ENCODE measurements around the gene AFDN. TPM values are rescaled to one million over a fixed set of nuclear protein-coding genes. Genes with fewer than 3 reads are reported as not detected.

Gene AFDN
- total RNA-seq, 1 donor from 2014 or later: 357 TPM

- Histone ChIP-seq H3K27me3 (no peaks in the 10 kb centered on the region), H3K9ac (no peak overlapping the region), H3K9me3 (ENCODE audit: low read depth) (no peaks in the 10 kb centered on the region), H3K4me3 (no peak overlapping the region), H3K4me2 (no peak overlapping the region), H3K4me1 (peaks cover 15% of the 10 kb centered on the region), H2AFZ (replicated peaks) (no peak overlapping the region), H3K36me3 (no peaks in the 10 kb centered on the region), H4K20me1 (ENCODE audit: low read depth) (peaks cover 8% of the 10 kb centered on the region), H3F3A (ENCODE audit: low read depth) (no peaks in the 10 kb centered on the region), H3K27ac (peak overlapping the region; percentile 22), H3K79me2 (ENCODE audit: low read depth) (peaks cover 25% of the 10 kb centered on the region)
- no peak overlapping the region for H3K27ac Mint-ChIP-seq
- H3K4me3 Mint-ChIP-seq: no peak overlapping the region
- DNase-seq (ENCODE audit: low spot score): no peak
- peaks cover 3% of the 10 kb centered on the region for H3K27me3 Mint-ChIP-seq (ENCODE audit: insufficient read depth, low read depth)
- TF ChIP-seq CTCF (IDR thresholded peaks at IDR 0.05): no peak
- TF ChIP-seq EZH2phosphoT487 (IDR thresholded peaks at IDR 0.05): no peak
- TF ChIP-seq EZH2 (IDR thresholded peaks at IDR 0.05): no peak
- peaks cover 35% of the 10 kb centered on the region for H3K36me3 Mint-ChIP-seq
- no peaks in the 10 kb centered on the region for H3K9me3 Mint-ChIP-seq
- no peaks in the 10 kb centered on the region for H3K4me1 Mint-ChIP-seq
Measured at GRCh38 chr6:167932468-167933276, 106.0 kb downstream of the AFDN start.

- no peak for DNase-seq (ENCODE audit: low spot score)
- H3K36me3 Mint-ChIP-seq: peaks cover 40% of the 10 kb centered on the region
- no peak overlapping the region for H2AFZ ChIP-seq (replicated peaks)
- H3K27me3 ChIP-seq: no peaks in the 10 kb centered on the region
- no peak overlapping the region for H3K4me3 Mint-ChIP-seq
- H3K4me2 ChIP-seq: no peak overlapping the region
- H3K27ac ChIP-seq: peak overlapping the region; percentile 55
- no peaks in the 10 kb centered on the region for H3K4me1 Mint-ChIP-seq
- H3K79me2 ChIP-seq (ENCODE audit: low read depth): peaks cover 29% of the 10 kb centered on the region
- H3K27ac Mint-ChIP-seq: no peak overlapping the region
- H3K36me3 ChIP-seq: no peaks in the 10 kb centered on the region
- H3K27me3 Mint-ChIP-seq (ENCODE audit: insufficient read depth, low read depth): peaks cover 3% of the 10 kb centered on the region
- no peaks in the 10 kb centered on the region for H3F3A ChIP-seq (ENCODE audit: low read depth)
- peaks cover 15% of the 10 kb centered on the region for H3K4me1 ChIP-seq
- TF ChIP-seq EZH2phosphoT487 (IDR thresholded peaks at IDR 0.05): no peak
- TF ChIP-seq EZH2 (IDR thresholded peaks at IDR 0.05): no peak
- no peak for TF ChIP-seq CTCF (IDR thresholded peaks at IDR 0.05)
- peaks cover 8% of the 10 kb centered on the region for H4K20me1 ChIP-seq (ENCODE audit: low read depth)
- H3K9ac ChIP-seq: no peak overlapping the region
- H3K4me3 ChIP-seq: no peak overlapping the region
- H3K9me3 Mint-ChIP-seq: no peaks in the 10 kb centered on the region
- no peaks in the 10 kb centered on the region for H3K9me3 ChIP-seq (ENCODE audit: low read depth)
Measured at GRCh38 chr6:167933290-167933689, 106.6 kb downstream of the AFDN start.

GRCh38 chr6:167933847-167934246 lies 107.1 kb downstream of the AFDN start:
- H4K20me1 ChIP-seq (ENCODE audit: low read depth): peaks cover 8% of the 10 kb centered on the region
- no peak overlapping the region for H3K9ac ChIP-seq
- H3K4me3 ChIP-seq: no peak overlapping the region
- no peaks in the 10 kb centered on the region for H3K27me3 ChIP-seq
- Mint-ChIP-seq H3K4me1 (no peaks in the 10 kb centered on the region), H3K27me3 (ENCODE audit: insufficient read depth, low read depth) (peaks cover 7% of the 10 kb centered on the region), H3K4me3 (no peak overlapping the region), H3K27ac (no peak overlapping the region), H3K36me3 (peaks cover 40% of the 10 kb centered on the region), H3K9me3 (no peaks in the 10 kb centered on the region)
- TF ChIP-seq EZH2phosphoT487 (IDR thresholded peaks at IDR 0.05) (no peak), EZH2 (IDR thresholded peaks at IDR 0.05) (no peak), CTCF (IDR thresholded peaks at IDR 0.05) (no peak)
- peaks cover 29% of the 10 kb centered on the region for H3K79me2 ChIP-seq (ENCODE audit: low read depth)
- no peaks in the 10 kb centered on the region for H3F3A ChIP-seq (ENCODE audit: low read depth)
- H2AFZ ChIP-seq (replicated peaks): no peak overlapping the region
- peak overlapping the region; percentile 55 for H3K27ac ChIP-seq
- peaks cover 15% of the 10 kb centered on the region for H3K4me1 ChIP-seq
- DNase-seq (ENCODE audit: low spot score): peak; percentile 4
- no peak overlapping the region for H3K4me2 ChIP-seq
- no peaks in the 10 kb centered on the region for H3K9me3 ChIP-seq (ENCODE audit: low read depth)
- H3K36me3 ChIP-seq: no peaks in the 10 kb centered on the region

Measured in neural progenitor cell (in vitro differentiated cells).